AG04450 (cell line): Measurements from ENCODE around the gene MAP4K5. TPM values are rescaled to one million over a fixed set of nuclear protein-coding genes. Genes with fewer than 3 reads are reported as not detected.

Experiments
- CTCF ChIA-PET: fragments of 300-600, 350-600 bp; formaldehyde crosslinking; extraction: SDS; loops from one replicate; lab custom pipeline; 2022; ENCODE audit warnings: antibody characterized with exemption, inconsistent platforms; lab: Charles Lee
- POLR2A ChIA-PET: fragments of 350-600 bp; formaldehyde crosslinking; extraction: SDS; loops from one replicate; lab custom pipeline; 2021; ENCODE audit warnings: antibody characterized with exemption, inconsistent platforms; lab: Yijun Ruan, JAX
- DNase-seq: peaks from one replicate; pipeline ENCODE4 v3.0.0-alpha.2; 2011; ENCODE audit warnings: low read depth, low spot score
- H3K27ac ChIP-seq: one replicate; pipeline ENCODE4 v1.5.1; 2012; ENCODE audit warnings: low read depth, low read length, control low read depth
- H3K27me3 ChIP-seq: one replicate; pipeline ENCODE4 v1.6.0; 2012; ENCODE audit warnings: low read length; ENCODE audit not compliant: control insufficient read depth, insufficient read depth
- H3K4me3 ChIP-seq: 2 replicates; pipeline ENCODE4 v1.5.1; 2011; ENCODE audit warnings: mild to moderate bottlenecking, low read depth, low read length, control low read depth
- H3K9me3 ChIP-seq: 2 replicates; pipeline ENCODE4 v1.5.1; 2012; ENCODE audit warnings: low read length; ENCODE audit not compliant: control insufficient read depth, insufficient read depth
- polyA plus RNA-seq: library from polyadenylated mRNA; depleted of rRNA; stranded (reverse); fragments of >200 nt; gene quantifications from 2 replicates; pipeline ENCODE4 v1.2.3, GENCODE V29; 2011
- TF ChIP-seq, protein P1 (sequence below): IDR thresholded peaks from 2 replicates; pipeline ENCODE4 v1.5.1; 2011; ENCODE audit warnings: low read depth, low read length, control low read depth, inconsistent platforms

MAP4K5 gene
- polyA plus RNA-seq, 1 experiment: 35.4 TPM

- TF ChIP-seq, protein P1, sequence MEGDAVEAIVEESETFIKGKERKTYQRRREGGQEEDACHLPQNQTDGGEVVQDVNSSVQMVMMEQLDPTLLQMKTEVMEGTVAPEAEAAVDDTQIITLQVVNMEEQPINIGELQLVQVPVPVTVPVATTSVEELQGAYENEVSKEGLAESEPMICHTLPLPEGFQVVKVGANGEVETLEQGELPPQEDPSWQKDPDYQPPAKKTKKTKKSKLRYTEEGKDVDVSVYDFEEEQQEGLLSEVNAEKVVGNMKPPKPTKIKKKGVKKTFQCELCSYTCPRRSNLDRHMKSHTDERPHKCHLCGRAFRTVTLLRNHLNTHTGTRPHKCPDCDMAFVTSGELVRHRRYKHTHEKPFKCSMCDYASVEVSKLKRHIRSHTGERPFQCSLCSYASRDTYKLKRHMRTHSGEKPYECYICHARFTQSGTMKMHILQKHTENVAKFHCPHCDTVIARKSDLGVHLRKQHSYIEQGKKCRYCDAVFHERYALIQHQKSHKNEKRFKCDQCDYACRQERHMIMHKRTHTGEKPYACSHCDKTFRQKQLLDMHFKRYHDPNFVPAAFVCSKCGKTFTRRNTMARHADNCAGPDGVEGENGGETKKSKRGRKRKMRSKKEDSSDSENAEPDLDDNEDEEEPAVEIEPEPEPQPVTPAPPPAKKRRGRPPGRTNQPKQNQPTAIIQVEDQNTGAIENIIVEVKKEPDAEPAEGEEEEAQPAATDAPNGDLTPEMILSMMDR: no peak
- H3K9me3 ChIP-seq: no peaks in the 10 kb centered on the region
- H3K27ac ChIP-seq: peak overlapping the region; percentile 65
- peak; percentile 63 for DNase-seq
- CTCF ChIA-PET: interaction anchor here (5.5 kb wide), 1 partner anchor 83 kb away, joined by 20 read pairs; no protein-coding TSS in a partner anchor
- no peaks in the 10 kb centered on the region for H3K27me3 ChIP-seq
- POLR2A ChIA-PET: no interaction called here
- no peak overlapping the region for H3K4me3 ChIP-seq
Measured at GRCh38 chr14:50403419-50403818, 128.9 kb downstream of the MAP4K5 start.

DNA sequence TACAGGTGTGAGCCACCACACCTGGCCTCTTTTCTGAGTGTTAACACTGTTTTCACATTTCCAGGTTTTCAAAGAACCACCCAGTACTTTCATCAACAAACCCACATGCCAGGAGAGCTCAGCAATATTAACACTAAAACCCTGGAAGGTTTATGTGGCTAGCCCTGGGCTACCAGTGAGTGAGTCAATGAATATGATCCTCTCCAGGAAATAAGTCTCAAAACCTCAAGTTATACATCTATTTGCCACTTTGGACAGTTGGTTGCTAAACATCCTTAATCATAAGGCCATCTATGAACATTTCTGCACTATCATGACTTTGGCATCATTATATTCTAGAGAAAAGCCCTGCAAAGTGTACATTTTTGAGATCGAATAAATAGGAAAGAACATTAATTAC lies 129.4 kb downstream of the MAP4K5 start:
- Histone ChIP-seq H3K27ac (peak overlapping the region; percentile 65), H3K27me3 (no peaks in the 10 kb centered on the region), H3K9me3 (no peaks in the 10 kb centered on the region), H3K4me3 (no peak overlapping the region)
- DNase-seq: no peak
- ChIA-PET POLR2A (no interaction called here), CTCF (interaction anchor here (5.5 kb wide), 1 partner anchor 82 kb away, joined by 20 read pairs; no protein-coding TSS in a partner anchor)
- TF ChIP-seq, protein P1: no peak

- Histone ChIP-seq H3K4me3 (no peak overlapping the region), H3K27ac (no peak overlapping the region), H3K9me3 (no peaks in the 10 kb centered on the region), H3K27me3 (no peaks in the 10 kb centered on the region)
- ChIA-PET CTCF (interaction anchor here (1.8 to 5.5 kb wide), 2 partner anchors 58 to 80 kb away, joined by 5 to 20 read pairs; no protein-coding TSS in a partner anchor), POLR2A (interaction anchor here (1.2 kb wide), 2 partner anchors 47 to 53 kb away, joined by 3 read pairs; no protein-coding TSS in a partner anchor)
- TF ChIP-seq, protein P1: no peak
- no peak for DNase-seq
Measured at GRCh38 chr14:50400461-50400860, 131.9 kb downstream of the MAP4K5 start.

DNA sequence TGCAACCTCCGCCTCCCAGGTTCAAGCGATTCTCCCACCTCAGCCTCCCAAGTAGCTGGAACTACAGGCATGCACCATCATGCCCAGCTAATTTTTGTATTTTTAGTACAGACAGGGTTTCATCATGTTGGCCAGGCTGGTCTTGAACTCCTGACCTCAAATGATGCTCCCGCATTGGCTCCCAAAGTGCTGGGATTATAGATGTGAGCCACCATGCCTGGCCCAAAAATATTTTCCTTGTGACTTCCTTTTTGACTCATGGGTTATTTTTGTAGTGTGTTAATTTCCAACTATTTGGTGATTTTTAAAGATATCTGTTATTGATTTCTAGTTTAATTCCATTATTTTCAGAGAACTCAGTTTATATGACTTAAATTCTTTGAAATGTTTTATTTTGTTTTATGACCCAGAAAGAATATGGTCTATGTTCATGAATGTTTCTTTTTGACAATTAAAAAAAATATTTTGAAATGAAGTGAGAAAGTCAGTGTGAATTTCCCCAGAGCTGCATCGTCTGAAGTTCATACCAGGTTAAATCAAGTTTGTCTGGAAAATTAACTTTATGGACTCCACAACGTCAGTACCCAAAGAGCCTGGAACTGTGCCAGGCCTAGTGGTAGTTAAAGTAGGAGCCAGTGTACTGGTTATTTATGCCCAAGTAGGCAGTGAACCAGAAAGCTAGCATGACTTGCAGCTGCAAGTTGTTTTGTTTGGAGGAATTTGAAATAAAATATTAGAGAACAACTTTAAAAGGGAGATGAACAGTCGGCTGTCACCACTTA lies 132.9 kb downstream of the MAP4K5 start:
- POLR2A ChIA-PET: interaction anchor here (1.2 kb wide), 1 partner anchor 46 kb away, joined by 3 read pairs; no protein-coding TSS in a partner anchor
- CTCF ChIA-PET: interaction anchor here (5.5 kb wide), 1 partner anchor 79 kb away, joined by 20 read pairs; no protein-coding TSS in a partner anchor
- Histone ChIP-seq H3K4me3 (no peak overlapping the region; the same call in 1 of the 2 replicates), H3K27ac (no peak overlapping the region), H3K9me3 (no peaks in the 10 kb centered on the region), H3K27me3 (no peaks in the 10 kb centered on the region)
- TF ChIP-seq, protein P1: no peak
- peak; percentile 10 for DNase-seq

- TF ChIP-seq, protein P1: no peak
- DNase-seq: no peak
- Histone ChIP-seq H3K27me3 (no peaks in the 10 kb centered on the region), H3K27ac (no peak overlapping the region), H3K4me3 (no peak overlapping the region), H3K9me3 (no peaks in the 10 kb centered on the region)
- CTCF ChIA-PET: interaction anchor here (0.6 kb wide), 1 partner anchor 78 kb away, joined by 3 read pairs; no protein-coding TSS in a partner anchor
- POLR2A ChIA-PET: no interaction called here
Measured at GRCh38 chr14:50398189-50398580, 134.2 kb downstream of the MAP4K5 start.
